Psoas muscle (tissue), 8 donors: ENCODE results near the gene ZNF638. TPM values are rescaled to one million over a fixed set of nuclear protein-coding genes. Genes with fewer than 3 reads are reported as not detected.
A peak's percentile ranks its signal among the peaks of the same experiment; 100 is the strongest.

Experiments
- ATAC-seq, 4 donors: fragments of 200-7000 bp; cut with Tn5 transposase; one replicate each; pipeline ENCODE4 v1.9.1; 2020; ENCODE audit warnings: moderate library complexity in 3 of 4, mild to moderate bottlenecking in 2 of 4
- DNase-seq, 2 donors: peaks; one replicate each; pipeline ENCODE4 v3.0.0-alpha.2; 2020
- H3K27ac ChIP-seq: fragments of 200-600 bp; one replicate; pipeline ENCODE4 v1.8.0; 2022
- H3K27me3 ChIP-seq, 3 donors: fragments of 200-600 bp in 1 of 3; one replicate each; pipeline versions ENCODE4 v1.6.1 to v1.8.0; 2013 to 2022; ENCODE audit warnings: low read length in 2 of 3, mild to moderate bottlenecking in 2 of 3, moderate library complexity in 1 of 3; ENCODE audit not compliant: insufficient read depth in 3 of 3
- H3K36me3 ChIP-seq, 2 donors: fragments of 200-600 bp in 1 of 2; one replicate each; pipeline versions ENCODE4 v1.6.1 to v1.8.0; 2013 to 2022; ENCODE audit warnings: low read depth in 1 of 2, mild to moderate bottlenecking in 1 of 2, moderate library complexity in 1 of 2; ENCODE audit not compliant: insufficient read depth in 1 of 2
- H3K4me1 ChIP-seq: fragments of 200-600 bp; one replicate; pipeline ENCODE4 v1.8.0; 2022
- H3K4me3 ChIP-seq: fragments of 200-600 bp; one replicate; pipeline ENCODE4 v1.8.0; 2022; ENCODE audit warnings: mild to moderate bottlenecking
- H3K9me3 ChIP-seq: fragments of 200-600 bp; one replicate; pipeline ENCODE4 v1.8.0; 2022
- WGBS, 3 donors: extraction: QIAGEN DNeasy Blood & Tissue Kit; methylation state at CpG; one replicate each; pipeline versions ENCODE4 v1.1.6 to v1.1.7; 2013; 5-methylcytosine and 5-hydroxymethylcytosine counted together
- intact Hi-C, 2 donors: fragments of 100-400 bp; cut with DNase I; formaldehyde crosslinking; loops; one replicate each; pipeline versions ENCODE4 v1.11.0 to v1.14.2; 2022
- polyA plus RNA-seq, 3 donors: library from polyadenylated mRNA; stranded (reverse); fragments of 200-250 nt; gene quantifications; one replicate each; pipeline ENCODE4 v1.2.3, GENCODE V29; 2013
- total RNA-seq, 4 donors: library from RNA; stranded (reverse); fragmentation: NEBNext Ultra II Directional in 2 of 4; extraction: Animal tissue kit (Norgen Biotek cat#: 25700) in 2 of 4; gene quantifications; one replicate each; pipeline versions ENCODE4 v1.2.1 to v1.2.4, GENCODE V29; 2021 to 2023
- TF ChIP-seq, protein P1 (sequence below): fragments of 200-600 bp; IDR thresholded peaks from one replicate; pipeline ENCODE4 v1.8.0; 2022; ENCODE audit warnings: antibody characterized with exemption
- donor health status: healthy with polysubstance abuse.
- donor health status: DM: no; HTN: no; CAD: no; lungs with moderate emphysema.
- donor health status: Bipolar disorder and iron deficiency.
- donor health status: healthy.
- donor health status: DM: yes; HTN: yes; CAD: no.
- donor health status: DM: no; HTN: no; CAD: no.
- donor health status: DM: no; HTN: no; CAD: no.
- donor health status: DM: yes; HTN: yes; CAD: no.

Gene ZNF638
- total and polyA plus RNA-seq, 7 donors, result 50.5 to 73.6 (median 62.3) TPM

DNA sequence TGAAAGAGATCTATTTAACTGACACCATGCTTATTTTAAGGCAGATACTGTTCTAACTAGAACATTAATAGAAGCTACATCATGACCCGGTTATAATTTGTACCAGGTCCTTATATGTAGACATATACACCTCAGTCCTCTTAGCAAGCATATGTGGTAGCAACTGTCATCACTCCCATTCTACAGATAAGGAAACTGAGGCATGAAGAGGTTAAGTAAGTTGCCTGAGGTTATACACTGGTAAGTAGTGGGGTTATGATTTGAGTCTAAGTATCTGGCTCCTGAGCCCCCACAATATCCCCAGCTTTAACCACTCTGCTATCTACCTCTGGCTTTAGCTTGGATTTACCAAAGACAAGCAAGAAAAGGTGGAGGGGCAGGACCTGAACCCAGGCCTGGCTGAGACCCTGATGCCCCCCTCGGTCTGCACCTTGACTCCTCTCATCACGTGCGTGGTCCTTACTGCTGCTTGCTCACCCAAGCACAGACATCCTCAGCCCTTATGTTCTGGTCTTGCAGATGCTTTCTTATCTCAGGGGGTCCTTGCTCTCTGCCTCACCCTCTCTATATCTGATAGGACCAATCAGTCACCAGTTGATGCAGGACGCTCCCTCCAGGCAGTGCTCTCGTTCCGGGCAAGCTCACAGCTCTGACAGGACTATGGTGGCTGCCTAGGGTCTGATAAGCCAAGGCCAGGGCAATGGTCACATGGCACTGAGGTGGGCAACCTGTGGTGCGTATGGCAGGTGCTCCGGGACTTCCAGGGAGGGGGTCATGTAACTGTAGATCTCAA is 125.7 kb downstream of the ZNF638 start:
- TF ChIP-seq, protein P1, sequence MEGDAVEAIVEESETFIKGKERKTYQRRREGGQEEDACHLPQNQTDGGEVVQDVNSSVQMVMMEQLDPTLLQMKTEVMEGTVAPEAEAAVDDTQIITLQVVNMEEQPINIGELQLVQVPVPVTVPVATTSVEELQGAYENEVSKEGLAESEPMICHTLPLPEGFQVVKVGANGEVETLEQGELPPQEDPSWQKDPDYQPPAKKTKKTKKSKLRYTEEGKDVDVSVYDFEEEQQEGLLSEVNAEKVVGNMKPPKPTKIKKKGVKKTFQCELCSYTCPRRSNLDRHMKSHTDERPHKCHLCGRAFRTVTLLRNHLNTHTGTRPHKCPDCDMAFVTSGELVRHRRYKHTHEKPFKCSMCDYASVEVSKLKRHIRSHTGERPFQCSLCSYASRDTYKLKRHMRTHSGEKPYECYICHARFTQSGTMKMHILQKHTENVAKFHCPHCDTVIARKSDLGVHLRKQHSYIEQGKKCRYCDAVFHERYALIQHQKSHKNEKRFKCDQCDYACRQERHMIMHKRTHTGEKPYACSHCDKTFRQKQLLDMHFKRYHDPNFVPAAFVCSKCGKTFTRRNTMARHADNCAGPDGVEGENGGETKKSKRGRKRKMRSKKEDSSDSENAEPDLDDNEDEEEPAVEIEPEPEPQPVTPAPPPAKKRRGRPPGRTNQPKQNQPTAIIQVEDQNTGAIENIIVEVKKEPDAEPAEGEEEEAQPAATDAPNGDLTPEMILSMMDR, result no peak
- DNase-seq (no peak), ATAC-seq (no peak)
- Histone ChIP-seq H3K4me3 (peak overlapping the region; percentile 88), H3K4me1 (peaks cover 82% of the 10 kb centered on the region), H3K9me3 (no peaks in the 10 kb centered on the region), H3K36me3 (peaks cover 0 to 20% of the 10 kb centered on the region in 2 donors), H3K27ac (peak overlapping the region; percentile 97), H3K27me3 (no peaks in the 10 kb centered on the region)
- WGBS, 3 donors, result 88 to 92% (median 90%) methylated on average over 9 of the region's 9 CpGs
- intact Hi-C loops, result no loop called here

DNA sequence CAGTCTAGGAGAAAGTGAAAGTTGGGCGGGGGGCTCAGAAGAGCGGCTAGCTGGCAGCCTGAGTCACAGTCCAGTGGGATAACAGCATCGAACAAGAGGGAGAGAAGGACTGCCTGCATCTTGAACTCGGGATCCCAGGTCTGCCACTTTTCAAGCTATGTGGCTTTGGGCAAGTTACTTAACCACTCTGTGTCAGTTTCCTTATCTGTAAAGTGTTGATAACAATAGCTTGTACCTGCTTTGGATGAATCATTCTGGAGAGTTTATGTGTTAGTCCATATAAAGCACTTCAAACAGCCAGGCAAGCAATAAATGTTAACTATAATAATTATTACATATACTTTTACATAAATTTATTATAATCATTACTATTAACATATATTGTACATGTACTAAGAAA is 126.3 kb downstream of the ZNF638 start:
- 82 to 95% (median 93%) methylated on average over 4 of the region's 4 CpGs for WGBS, 3 donors

DNA sequence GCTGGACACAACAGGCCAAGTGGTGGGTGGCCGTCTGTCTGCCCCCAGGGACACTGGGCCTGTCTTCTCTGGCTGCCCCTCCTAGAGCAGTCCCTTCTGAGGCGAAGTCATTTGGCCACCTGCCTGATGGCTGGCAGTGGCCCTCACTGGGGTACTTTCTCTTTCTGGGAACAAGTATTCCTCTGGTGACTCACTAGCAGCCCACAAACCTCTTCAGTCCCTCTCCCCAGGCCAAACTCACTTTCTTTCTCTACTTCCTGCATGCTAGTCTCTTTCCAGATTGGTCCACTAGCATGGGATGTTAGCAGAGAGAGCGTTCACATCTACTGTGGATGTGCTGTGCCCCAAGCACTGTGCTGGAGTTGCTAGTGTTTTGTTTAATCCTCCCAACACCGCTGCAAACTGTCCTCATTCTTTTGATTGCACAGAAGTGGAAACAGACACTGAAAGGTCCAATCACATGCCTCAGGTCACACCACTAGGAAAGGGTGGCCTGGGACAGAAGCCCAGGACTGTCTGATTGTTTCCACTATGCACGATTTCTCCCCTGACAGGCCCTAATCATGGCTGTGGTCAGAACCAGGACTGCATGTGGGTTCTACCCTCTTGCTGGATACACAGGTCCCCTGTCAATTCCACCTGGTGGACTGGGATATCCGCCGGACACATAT is 127.0 kb downstream of the ZNF638 start:
- WGBS, 3 donors, result 45 to 53% (median 48%) methylated on average over 7 of the region's 7 CpGs
- TF ChIP-seq, protein P1, result no peak
- Histone ChIP-seq H3K9me3 (no peaks in the 10 kb centered on the region), H3K27me3 (no peaks in the 10 kb centered on the region), H3K4me3 (peak overlapping the region; percentile 6), H3K27ac (peak overlapping the region; percentile 97), H3K4me1 (peaks cover 90% of the 10 kb centered on the region), H3K36me3 (peaks cover 0 to 20% of the 10 kb centered on the region in 2 donors)
- DNase-seq, result no peak
- intact Hi-C loops, result no loop called here
- no peak for ATAC-seq

More for the DNA sequence above, 126.3 kb downstream of the ZNF638 start:
- peaks cover 0 to 20% of the 10 kb centered on the region in 2 donors for H3K36me3 ChIP-seq
- TF ChIP-seq, protein P1, result no peak
- no peaks in the 10 kb centered on the region for H3K27me3 ChIP-seq
- intact Hi-C loops, result no loop called here
- H3K4me1 ChIP-seq, result peaks cover 84% of the 10 kb centered on the region
- peak overlapping the region; percentile 6 for H3K4me3 ChIP-seq
- H3K27ac ChIP-seq, result peak overlapping the region; percentile 97
- H3K9me3 ChIP-seq, result no peaks in the 10 kb centered on the region
- ATAC-seq (no peak), DNase-seq (no peak)

DNA sequence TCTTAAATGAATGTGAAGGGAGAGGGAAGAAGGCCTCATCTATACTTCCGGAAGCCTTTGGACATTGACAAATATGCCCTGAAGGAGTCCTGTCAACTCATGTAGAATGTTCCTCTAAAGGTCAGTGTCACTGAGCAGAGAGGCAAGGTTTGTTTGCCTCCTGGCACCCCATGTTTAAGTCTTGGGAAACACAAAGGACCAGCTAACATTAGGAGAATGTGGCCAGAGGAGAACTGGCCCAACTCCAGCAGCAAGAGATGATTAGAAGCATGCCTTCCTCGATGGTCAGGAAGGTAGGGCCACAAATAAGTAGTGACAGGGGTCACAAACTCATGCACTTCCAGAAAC is 127.5 kb downstream of the ZNF638 start:
- no peak for DNase-seq
- peaks cover 0 to 20% of the 10 kb centered on the region in 2 donors for H3K36me3 ChIP-seq
- H3K4me3 ChIP-seq, result no peak overlapping the region
- peak overlapping the region; percentile 97 for H3K27ac ChIP-seq
- H3K27me3 ChIP-seq, result no peaks in the 10 kb centered on the region
- TF ChIP-seq, protein P1, result no peak
- 47 to 50% (median 48%) methylated on average over 2 of the region's 2 CpGs for WGBS, 3 donors
- peaks cover 95% of the 10 kb centered on the region for H3K4me1 ChIP-seq
- H3K9me3 ChIP-seq, result no peaks in the 10 kb centered on the region
- intact Hi-C loops, result no loop called here
- ATAC-seq, result peak in 2 of 4 donors; percentile 4 to 10
